ENCODE results near the gene IBTK. TPM values are rescaled to one million over a fixed set of nuclear protein-coding genes. Genes with fewer than 3 reads are reported as not detected.
A peak's percentile ranks its signal among the peaks of the same experiment; 100 is the strongest.
"Not testable (repeated sequence)": the region's sequence is repeated elsewhere in the genome, so short reads cannot be mapped to it uniquely, and the experiment has no call there.

The IBTK gene, protein sequence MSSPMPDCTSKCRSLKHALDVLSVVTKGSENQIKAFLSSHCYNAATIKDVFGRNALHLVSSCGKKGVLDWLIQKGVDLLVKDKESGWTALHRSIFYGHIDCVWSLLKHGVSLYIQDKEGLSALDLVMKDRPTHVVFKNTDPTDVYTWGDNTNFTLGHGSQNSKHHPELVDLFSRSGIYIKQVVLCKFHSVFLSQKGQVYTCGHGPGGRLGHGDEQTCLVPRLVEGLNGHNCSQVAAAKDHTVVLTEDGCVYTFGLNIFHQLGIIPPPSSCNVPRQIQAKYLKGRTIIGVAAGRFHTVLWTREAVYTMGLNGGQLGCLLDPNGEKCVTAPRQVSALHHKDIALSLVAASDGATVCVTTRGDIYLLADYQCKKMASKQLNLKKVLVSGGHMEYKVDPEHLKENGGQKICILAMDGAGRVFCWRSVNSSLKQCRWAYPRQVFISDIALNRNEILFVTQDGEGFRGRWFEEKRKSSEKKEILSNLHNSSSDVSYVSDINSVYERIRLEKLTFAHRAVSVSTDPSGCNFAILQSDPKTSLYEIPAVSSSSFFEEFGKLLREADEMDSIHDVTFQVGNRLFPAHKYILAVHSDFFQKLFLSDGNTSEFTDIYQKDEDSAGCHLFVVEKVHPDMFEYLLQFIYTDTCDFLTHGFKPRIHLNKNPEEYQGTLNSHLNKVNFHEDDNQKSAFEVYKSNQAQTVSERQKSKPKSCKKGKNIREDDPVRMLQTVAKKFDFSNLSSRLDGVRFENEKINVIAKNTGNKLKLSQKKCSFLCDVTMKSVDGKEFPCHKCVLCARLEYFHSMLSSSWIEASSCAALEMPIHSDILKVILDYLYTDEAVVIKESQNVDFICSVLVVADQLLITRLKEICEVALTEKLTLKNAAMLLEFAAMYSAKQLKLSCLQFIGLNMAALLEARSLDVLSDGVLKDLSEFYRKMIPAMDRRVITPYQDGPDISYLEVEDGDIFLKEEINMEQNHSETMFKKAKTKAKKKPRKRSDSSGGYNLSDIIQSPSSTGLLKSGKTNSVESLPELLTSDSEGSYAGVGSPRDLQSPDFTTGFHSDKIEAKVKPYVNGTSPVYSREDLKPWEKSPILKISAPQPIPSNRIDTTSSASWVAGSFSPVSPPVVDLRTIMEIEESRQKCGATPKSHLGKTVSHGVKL (N-terminal part only)
- 37.2 and 37.7 TPM in 2 replicates for total RNA-seq

DNA sequence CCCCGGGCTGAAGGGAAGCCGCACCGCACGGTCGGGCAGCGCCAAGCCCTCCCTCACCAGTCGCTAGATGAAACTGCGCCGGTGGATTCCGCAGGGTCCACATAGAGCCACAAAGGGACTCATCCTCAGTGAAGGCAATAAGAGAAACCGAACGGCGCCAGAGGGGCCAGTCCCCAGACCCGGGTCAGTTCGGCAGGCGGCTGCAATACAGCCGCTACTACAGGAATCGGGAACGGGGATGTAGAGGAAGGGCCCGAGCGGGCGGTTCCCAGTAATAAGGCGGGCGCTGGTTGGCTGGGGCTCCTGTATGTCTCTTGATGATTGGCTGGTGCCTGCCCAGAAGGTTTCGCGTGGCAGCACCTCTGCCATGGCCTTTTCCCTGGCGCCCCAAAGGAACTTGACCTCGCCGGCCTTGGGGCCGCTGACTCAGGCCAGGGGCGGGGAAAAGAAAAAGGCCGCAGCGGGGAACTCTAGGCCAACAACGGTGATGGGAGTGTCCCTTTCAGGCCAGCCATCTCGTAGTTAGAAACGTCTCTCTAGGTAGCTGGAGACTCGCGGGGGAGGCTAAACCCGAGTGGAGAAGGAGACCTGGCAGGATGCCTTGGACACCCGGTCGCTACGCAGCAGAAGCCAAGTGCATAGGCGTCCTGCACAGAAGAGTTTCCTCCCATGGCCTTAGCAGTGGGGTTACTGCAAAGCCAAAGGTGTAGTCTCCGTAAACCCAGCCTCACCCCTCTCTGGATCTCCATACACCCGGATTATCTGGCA lies at the start of gene IBTK:
TSS of gene IBTK (minus strand) at position 240 of the 768 bp plus-strand sequence. CDS start 7,258 bp downstream, outside the sequence.
- peaks cover 20% of the 10 kb centered on the region for H3K36me3 Mint-ChIP-seq (ENCODE audit: low read depth)
- peaks cover 2% of the 10 kb centered on the region for H3K27me3 Mint-ChIP-seq
- intact Hi-C loops (cut with micrococcal nuclease), result loop anchor here (1.0 to 5.0 kb wide), 4 partner anchors 495 to 1980 kb away; partner anchors contain the start of genes CEP162, DOP1A, PGM3 and RWDD2A
- DNase-seq, result peak; percentile 98
- peak within 1 kb of the TSS; percentile 96 for H3K27ac Mint-ChIP-seq
- peak within 1 kb of the TSS; percentile 96 for H3K4me3 Mint-ChIP-seq
- H3K9me3 Mint-ChIP-seq, result no peaks in the 10 kb centered on the region
- H3K4me1 Mint-ChIP-seq, result peaks cover 24% of the 10 kb centered on the region

DNA sequence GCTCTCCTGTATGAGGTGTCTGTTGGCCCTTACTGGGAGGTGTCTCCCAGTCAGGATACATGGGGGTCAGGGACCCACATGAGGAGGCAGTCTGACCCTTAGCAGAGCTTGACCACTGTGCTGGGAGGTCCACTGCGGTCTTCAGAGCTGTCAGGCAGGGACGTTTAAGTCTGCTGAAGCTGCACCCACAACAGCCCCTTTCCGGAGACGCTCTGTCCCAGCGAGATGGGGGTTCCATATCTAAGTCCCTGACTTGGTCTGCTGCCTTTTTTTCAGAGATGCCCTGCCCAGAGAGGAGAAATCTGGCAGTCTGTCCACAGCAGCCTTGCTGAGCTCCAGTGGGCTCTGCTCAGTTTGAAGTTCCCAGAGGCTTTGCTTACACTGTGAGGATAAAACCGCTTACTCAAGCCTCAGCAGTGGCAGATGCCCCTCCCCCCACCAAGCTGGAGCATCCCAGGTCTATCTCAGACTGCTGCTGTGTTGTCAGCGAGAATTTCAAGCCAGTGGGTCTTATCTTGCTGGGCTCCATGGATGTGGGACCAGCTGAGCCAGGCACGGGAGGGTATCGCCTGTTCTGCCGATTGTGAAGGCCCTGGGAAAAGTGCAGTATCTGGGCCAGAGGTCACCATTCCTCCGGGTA lies 36.3 kb upstream of the IBTK start:
- intact Hi-C loops (cut with micrococcal nuclease), result no loop called here
- H3K4me1 Mint-ChIP-seq, result peaks cover 10% of the 10 kb centered on the region
- H3K27ac Mint-ChIP-seq, result no peak overlapping the region
- H3K4me3 Mint-ChIP-seq, result no peak overlapping the region
- H3K27me3 Mint-ChIP-seq, result no peaks in the 10 kb centered on the region
- no peak for DNase-seq
- no peaks in the 10 kb centered on the region for H3K9me3 Mint-ChIP-seq
- H3K36me3 Mint-ChIP-seq (ENCODE audit: low read depth), result no peaks in the 10 kb centered on the region

DNA sequence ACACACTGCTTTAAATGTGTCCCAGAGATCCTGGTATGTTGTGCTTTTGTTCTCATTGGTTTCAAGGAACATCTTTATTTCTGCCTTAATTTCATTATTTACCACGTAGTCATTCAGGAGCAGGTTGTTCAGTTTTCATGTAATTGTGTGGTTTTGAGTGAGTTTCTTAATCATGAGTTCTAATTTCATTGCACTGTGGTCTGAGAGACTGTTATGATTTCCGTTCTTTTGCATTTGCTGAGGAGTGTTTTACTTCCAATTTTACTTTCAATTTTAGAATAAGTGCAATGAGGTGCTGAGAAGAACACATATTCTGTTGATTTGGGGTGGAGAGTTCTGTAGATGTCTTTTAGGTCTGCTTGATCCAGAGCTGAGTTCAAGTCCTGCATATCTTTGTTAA lies 34.0 kb upstream of the IBTK start:
- Mint-ChIP-seq H3K4me1 (peaks cover 10% of the 10 kb centered on the region), H3K4me3 (peak overlapping the region; percentile 53)
- H3K9me3 Mint-ChIP-seq; H3K36me3 Mint-ChIP-seq (ENCODE audit: low read depth); H3K27ac Mint-ChIP-seq; intact Hi-C loops (cut with micrococcal nuclease); DNase-seq; H3K27me3 Mint-ChIP-seq: not testable (repeated sequence)

DNA sequence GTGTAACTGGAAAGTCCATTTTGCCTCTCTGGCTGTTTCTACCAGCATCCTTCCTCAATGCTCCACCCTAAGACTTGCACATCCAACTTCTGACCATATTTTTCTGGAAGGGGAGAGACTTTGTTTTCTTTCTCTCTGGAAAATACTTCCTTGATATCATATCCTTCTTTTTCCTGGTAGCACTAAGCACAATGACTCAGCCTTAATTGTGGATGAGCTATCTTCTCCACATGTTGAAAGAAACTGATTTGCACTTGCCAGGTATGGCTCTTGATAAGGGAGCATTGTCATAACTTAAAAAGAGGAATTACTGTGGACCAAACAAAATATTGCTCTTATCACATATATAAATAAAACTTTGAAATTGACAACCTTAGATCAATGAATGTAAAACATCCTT lies 30.1 kb upstream of the IBTK start:
- Mint-ChIP-seq H3K4me1 (peaks cover 10% of the 10 kb centered on the region), H3K36me3 (ENCODE audit: low read depth) (no peaks in the 10 kb centered on the region), H3K9me3 (no peaks in the 10 kb centered on the region), H3K4me3 (no peak overlapping the region), H3K27me3 (peaks cover 2% of the 10 kb centered on the region), H3K27ac (no peak overlapping the region)
- no peak for DNase-seq
- intact Hi-C loops (cut with micrococcal nuclease), result loop anchor here (10.0 kb wide), 1 partner anchor 937 kb away; no protein-coding TSS in a partner anchor

DNA sequence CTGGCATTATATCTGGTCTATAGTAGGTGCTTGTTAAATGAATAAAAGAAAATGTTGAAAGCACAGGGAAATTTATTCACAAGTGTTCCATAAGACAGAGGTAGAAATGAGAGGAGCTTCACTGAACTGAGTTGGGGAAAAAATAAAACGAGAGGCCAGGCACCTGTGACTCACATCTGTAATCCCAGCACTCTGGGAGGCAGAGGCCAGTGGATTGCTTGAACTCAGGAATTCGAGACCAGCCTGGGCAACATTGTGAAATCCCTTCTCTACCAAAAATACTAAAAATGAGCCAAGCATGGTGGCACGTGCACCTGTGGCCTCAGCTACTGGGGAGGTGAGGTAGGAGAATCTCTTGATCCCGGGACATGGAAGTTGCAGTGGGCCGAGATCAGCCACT lies 28.1 kb upstream of the IBTK start:
- intact Hi-C loops (cut with micrococcal nuclease), result loop anchor here (10.0 kb wide), 1 partner anchor 939 kb away; no protein-coding TSS in a partner anchor
- H3K27ac Mint-ChIP-seq, result no peak overlapping the region
- peaks cover 5% of the 10 kb centered on the region for H3K27me3 Mint-ChIP-seq

DNA sequence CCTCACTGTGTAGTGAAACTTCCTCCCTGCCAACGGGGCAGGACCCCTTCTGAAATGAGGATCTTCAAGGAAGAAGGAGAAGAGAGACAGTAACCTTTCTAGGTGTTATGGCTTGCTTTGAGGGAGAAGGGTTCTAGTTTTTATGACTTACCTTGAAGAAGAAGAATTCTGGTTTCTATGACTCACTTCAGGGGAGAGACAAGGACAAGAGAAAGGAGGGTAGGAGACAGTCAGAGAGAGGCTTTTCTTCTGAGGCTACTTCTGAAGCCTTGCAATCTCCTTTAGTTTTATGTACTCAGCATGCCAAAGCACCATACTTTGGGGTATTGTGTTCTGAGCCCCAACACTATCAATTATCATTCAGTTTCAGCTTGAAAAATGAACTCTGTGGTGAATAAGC lies 25.8 kb upstream of the IBTK start:
- no peak overlapping the region for H3K4me3 Mint-ChIP-seq
- H3K27ac Mint-ChIP-seq, result no peak overlapping the region
- no peaks in the 10 kb centered on the region for H3K36me3 Mint-ChIP-seq (ENCODE audit: low read depth)
- DNase-seq, result no peak
- H3K4me1 Mint-ChIP-seq, result no peaks in the 10 kb centered on the region
- peaks cover 8% of the 10 kb centered on the region for H3K27me3 Mint-ChIP-seq
- H3K9me3 Mint-ChIP-seq, result no peaks in the 10 kb centered on the region
- intact Hi-C loops (cut with micrococcal nuclease), result loop anchor here (10.0 kb wide), 1 partner anchor 942 kb away; no protein-coding TSS in a partner anchor

More for the DNA sequence above, 28.1 kb upstream of the IBTK start:
- no peaks in the 10 kb centered on the region for H3K36me3 Mint-ChIP-seq (ENCODE audit: low read depth)
- DNase-seq, result no peak
- H3K4me3 Mint-ChIP-seq, result no peak overlapping the region
- no peaks in the 10 kb centered on the region for H3K9me3 Mint-ChIP-seq
- H3K4me1 Mint-ChIP-seq, result no peaks in the 10 kb centered on the region

DNA sequence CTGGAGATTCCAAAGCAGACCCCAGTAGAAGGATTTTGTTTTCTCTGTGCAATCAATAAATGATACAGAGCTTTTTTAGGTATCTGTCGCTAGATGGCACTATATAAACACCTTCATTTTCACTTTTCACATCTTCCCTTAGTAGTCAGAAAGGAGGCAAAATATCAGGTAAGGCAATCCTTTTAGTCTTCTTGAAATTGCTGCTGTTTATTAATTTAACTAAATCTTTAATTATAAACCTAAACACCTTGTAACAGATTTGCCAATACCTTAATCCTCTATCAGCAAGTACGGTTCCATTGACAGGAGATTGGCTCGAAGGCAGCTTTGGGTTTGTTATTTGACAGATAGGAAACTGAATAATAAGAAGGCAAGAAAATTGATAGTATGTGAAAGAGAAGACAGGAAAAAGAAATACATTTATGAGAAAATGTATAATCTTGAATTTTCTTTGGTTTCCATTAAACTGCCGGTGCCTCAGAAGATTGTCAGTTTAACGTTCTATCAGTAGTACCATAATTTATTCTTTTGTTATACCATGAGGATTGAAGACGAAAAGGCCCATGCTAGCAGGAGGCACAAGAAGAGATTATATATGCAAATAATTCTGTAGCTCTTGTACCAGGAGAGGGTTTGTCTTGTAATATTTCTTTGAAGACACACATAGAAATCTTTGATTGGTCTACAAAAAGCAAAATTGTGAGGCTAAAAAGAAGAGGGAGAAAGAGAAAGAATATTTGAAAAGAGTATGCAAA lies 23.5 kb upstream of the IBTK start:
- intact Hi-C loops (cut with micrococcal nuclease), result loop anchor here (1.0 to 10.0 kb wide), 4 partner anchors 442 to 944 kb away; partner anchors contain the start of gene UBE3D
- Mint-ChIP-seq H3K4me3 (no peak overlapping the region), H3K27me3 (peaks cover 8% of the 10 kb centered on the region), H3K4me1 (no peaks in the 10 kb centered on the region), H3K9me3 (no peaks in the 10 kb centered on the region), H3K27ac (no peak overlapping the region), H3K36me3 (ENCODE audit: low read depth) (no peaks in the 10 kb centered on the region)
- no peak for DNase-seq

DNA sequence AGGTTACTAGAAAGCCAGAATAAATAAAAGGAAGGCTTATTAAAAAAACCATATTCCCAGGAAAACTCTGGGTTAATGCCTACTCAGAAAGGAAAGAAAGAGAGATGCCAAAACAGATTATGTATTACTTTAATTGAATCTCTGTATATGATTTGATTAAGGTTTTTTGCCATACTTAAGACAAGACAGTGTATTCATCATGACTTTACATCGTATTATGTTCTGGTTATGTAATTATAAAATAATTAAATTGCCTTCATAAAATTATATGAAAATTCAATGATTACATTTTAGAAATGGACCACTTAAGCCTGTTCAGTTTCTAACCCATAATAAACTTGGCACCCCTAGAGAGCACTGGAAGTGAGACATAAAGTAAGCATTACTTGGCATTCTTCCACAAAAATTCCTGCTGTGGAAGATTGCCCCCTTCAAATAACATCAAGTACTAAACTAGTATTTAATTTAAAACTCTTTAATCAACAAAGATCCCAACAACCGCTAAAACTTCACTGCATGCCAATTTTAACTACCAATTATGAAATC lies 20.8 kb upstream of the IBTK start:
- Mint-ChIP-seq H3K4me3 (no peak overlapping the region), H3K36me3 (ENCODE audit: low read depth) (no peaks in the 10 kb centered on the region), H3K27me3 (peaks cover 10% of the 10 kb centered on the region), H3K9me3 (no peaks in the 10 kb centered on the region), H3K27ac (no peak overlapping the region), H3K4me1 (no peaks in the 10 kb centered on the region)
- intact Hi-C loops (cut with micrococcal nuclease), result no loop called here
- DNase-seq, result no peak

DNA sequence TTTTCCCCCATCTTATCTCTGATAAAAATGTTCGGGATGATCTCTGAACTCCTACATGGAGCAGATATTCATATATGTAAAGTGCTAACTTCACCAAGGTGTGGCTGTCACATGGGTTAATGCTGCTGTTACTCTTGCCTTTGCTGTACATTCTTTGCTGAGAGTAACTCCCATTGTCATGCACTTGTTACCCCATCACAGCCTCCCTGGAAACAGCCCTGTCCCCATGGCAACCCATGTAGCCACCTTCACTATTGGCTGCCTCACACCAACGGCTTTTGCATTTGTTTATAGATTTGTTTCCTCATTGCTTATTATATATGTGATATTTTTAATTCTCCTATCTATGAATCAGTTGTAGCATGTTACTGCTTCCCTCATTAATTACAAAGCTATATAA lies 17.3 kb upstream of the IBTK start:
- Mint-ChIP-seq H3K27me3 (peaks cover 10% of the 10 kb centered on the region), H3K27ac (no peak overlapping the region), H3K9me3 (no peaks in the 10 kb centered on the region), H3K4me3 (no peak overlapping the region), H3K36me3 (ENCODE audit: low read depth) (no peaks in the 10 kb centered on the region), H3K4me1 (no peaks in the 10 kb centered on the region)
- no peak for DNase-seq
- intact Hi-C loops (cut with micrococcal nuclease), result no loop called here

DNA sequence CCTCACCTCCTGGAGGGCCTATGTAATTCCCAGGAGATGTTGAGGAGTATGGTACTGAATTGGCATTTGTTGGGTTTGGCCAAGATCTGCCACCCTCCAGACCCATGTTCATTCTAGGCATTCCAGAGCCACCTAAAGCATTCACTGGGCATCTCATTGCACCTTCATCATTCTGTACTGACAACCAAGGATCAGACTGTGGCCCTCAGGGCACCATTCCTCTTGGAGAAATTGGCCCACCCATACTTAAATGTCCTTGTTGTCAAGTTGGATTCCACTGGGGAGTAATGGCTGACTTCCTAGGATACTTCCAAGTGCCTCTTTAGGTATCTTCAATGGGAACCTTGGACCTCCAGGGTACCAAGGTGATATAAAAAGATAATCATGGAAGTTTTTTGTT lies 16.8 kb upstream of the IBTK start:
- no peaks in the 10 kb centered on the region for H3K4me1 Mint-ChIP-seq
- intact Hi-C loops (cut with micrococcal nuclease), result no loop called here
- no peak overlapping the region for H3K4me3 Mint-ChIP-seq
- H3K9me3 Mint-ChIP-seq, result no peaks in the 10 kb centered on the region
- H3K27ac Mint-ChIP-seq, result no peak overlapping the region
- H3K27me3 Mint-ChIP-seq, result peaks cover 7% of the 10 kb centered on the region
- H3K36me3 Mint-ChIP-seq (ENCODE audit: low read depth), result no peaks in the 10 kb centered on the region
- DNase-seq, result no peak

DNA sequence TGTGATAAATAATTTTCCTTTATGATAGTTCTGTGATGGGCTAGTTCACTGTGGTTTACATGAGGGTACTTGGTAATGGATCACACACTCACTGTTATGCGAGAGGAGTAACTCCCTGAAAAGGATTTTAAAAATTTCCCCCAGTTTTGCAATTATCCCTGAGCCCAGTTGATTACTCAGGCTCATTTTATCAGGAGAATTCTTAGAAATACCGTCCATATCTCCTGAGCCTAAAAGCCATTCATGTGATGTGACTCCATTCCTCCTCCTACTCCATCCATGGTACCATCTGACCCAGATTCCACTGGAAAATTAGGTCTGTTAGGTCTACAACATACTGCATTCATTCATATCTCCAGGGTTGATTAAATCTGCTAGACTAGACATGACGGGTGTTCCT lies 16.4 kb upstream of the IBTK start:
- intact Hi-C loops (cut with micrococcal nuclease), result no loop called here
- Mint-ChIP-seq H3K9me3 (no peaks in the 10 kb centered on the region), H3K27me3 (peaks cover 7% of the 10 kb centered on the region), H3K4me1 (no peaks in the 10 kb centered on the region), H3K36me3 (ENCODE audit: low read depth) (no peaks in the 10 kb centered on the region), H3K27ac (no peak overlapping the region), H3K4me3 (no peak overlapping the region)
- DNase-seq, result no peak

All from activated CD4-positive, alpha-beta T cell treated with anti-CD3 and anti-CD28 coated beads, Interleukin-2, amount 10 ng/mL, durations not matched to agents 24 days and 14 days (primary cell).